ENCODE results near the gene TVP23A. TPM values are rescaled to one million over a fixed set of nuclear protein-coding genes. Genes with fewer than 3 reads are reported as not detected.

The TVP23A gene
- polyA plus RNA-seq, 3 donors: 0.06 to 0.17 (median 0.08) TPM

- no peak for DNase-seq
- Histone ChIP-seq H2AFZ (ENCODE audit: insufficient read depth, low read depth, low read length, poor library complexity, severe bottlenecking) (no peak overlapping the region), H3K27ac (ENCODE audit: low read depth in 1 of 2, low read length in 2 of 2) (peak overlapping the region in 1 of 2 donors; percentile 21), H3K4me1 (ENCODE audit: control insufficient read depth in 1 of 2, insufficient read depth in 2 of 2, low read length in 2 of 2) (peaks cover 42 to 57% of the 10 kb centered on the region in 2 donors), H3K9me3 (replicated peaks in 1 of 2; ENCODE audit: control insufficient read depth in 1 of 2, insufficient read depth in 1 of 2, low read length in 2 of 2) (no peaks in the 10 kb centered on the region), H3K9ac (ENCODE audit: insufficient read depth, low read length, poor library complexity, severe bottlenecking) (no peak overlapping the region), H3K36me3 (replicated peaks in 1 of 2; ENCODE audit: control insufficient read depth in 1 of 2, insufficient read depth in 2 of 2, low read length in 2 of 2) (peaks cover 47 to 69% of the 10 kb centered on the region in 2 donors), H3K79me2 (ENCODE audit: insufficient read depth, low read length) (peaks cover 18% of the 10 kb centered on the region), H3K27me3 (ENCODE audit: control insufficient read depth in 2 of 2, insufficient read depth in 2 of 2, low read length in 2 of 2) (no peaks in the 10 kb centered on the region), H3K4me2 (replicated peaks; ENCODE audit: extremely low read depth, low read length, poor library complexity, severe bottlenecking) (no peak overlapping the region), H4K20me1 (ENCODE audit: insufficient read depth, low read length) (no peaks in the 10 kb centered on the region), H3K4me3 (replicated peaks in 1 of 3; ENCODE audit: low read depth in 2 of 3, low read length in 3 of 3) (no peak overlapping the region)
- no peaks in the 10 kb centered on the region for H3K9me3 Mint-ChIP-seq
- H3K27ac Mint-ChIP-seq: peak overlapping the region in 2 of 7 donors; percentile 44 to 65
- no peak overlapping the region for H3K4me3 Mint-ChIP-seq
- no peak for TF ChIP-seq CTCF (IDR thresholded peaks at IDR 0.05)
- peaks cover 80 to 82% of the 10 kb centered on the region in 2 donors for H3K36me3 Mint-ChIP-seq
- intact Hi-C loops (cut with micrococcal nuclease): loop anchor here in 1 of 2 donors (5.0 kb wide), 1 partner anchor 127 kb away; the partner anchor contains the start of gene CIITA
- 90% methylated on average over 3 of the region's 11 CpGs for WGBS (ENCODE audit: insufficient coverage)
- no peaks in the 10 kb centered on the region for H3K27me3 Mint-ChIP-seq (ENCODE audit: low read depth in 3 of 3)
- H3K4me1 Mint-ChIP-seq: peaks cover 64% of the 10 kb centered on the region
Measured at GRCh38 chr16:10750793-10751192, 67.8 kb downstream of the TVP23A start.

- peaks cover 45% of the 10 kb centered on the region for H3K4me1 Mint-ChIP-seq
Measured at GRCh38 chr16:10745841-10746240, 72.8 kb downstream of the TVP23A start.

More at GRCh38 chr16:10745841-10746240, 72.8 kb downstream of the TVP23A start:
- Mint-ChIP-seq H3K27ac (peak overlapping the region in 2 of 7 donors; percentile 12 to 81), H3K27me3 (ENCODE audit: low read depth in 3 of 3) (no peaks in the 10 kb centered on the region), H3K36me3 (peaks cover 54 to 58% of the 10 kb centered on the region in 2 donors), H3K9me3 (peaks cover 0 to 2% (median 0%) of the 10 kb centered on the region in 7 donors), H3K4me3 (no peak overlapping the region)
- peaks cover 29% of the 10 kb centered on the region for H3K79me2 ChIP-seq (ENCODE audit: insufficient read depth, low read length)
- WGBS (ENCODE audit: insufficient coverage): 92% methylated on average over 1 of the region's 2 CpGs
- H3K27me3 ChIP-seq (ENCODE audit: control insufficient read depth in 2 of 2, insufficient read depth in 2 of 2, low read length in 2 of 2): no peaks in the 10 kb centered on the region
- H3K36me3 ChIP-seq (replicated peaks in 1 of 2; ENCODE audit: control insufficient read depth in 1 of 2, insufficient read depth in 2 of 2, low read length in 2 of 2): peaks cover 36 to 52% of the 10 kb centered on the region in 2 donors
- H3K27ac ChIP-seq (ENCODE audit: low read depth in 1 of 2, low read length in 2 of 2): no peak overlapping the region
- H4K20me1 ChIP-seq (ENCODE audit: insufficient read depth, low read length): no peaks in the 10 kb centered on the region
- H3K4me1 ChIP-seq (ENCODE audit: control insufficient read depth in 1 of 2, insufficient read depth in 2 of 2, low read length in 2 of 2): peaks cover 33 to 44% of the 10 kb centered on the region in 2 donors
- DNase-seq: no peak
- H2AFZ ChIP-seq (ENCODE audit: insufficient read depth, low read depth, low read length, poor library complexity, severe bottlenecking): no peak overlapping the region
- no peak overlapping the region for H3K9ac ChIP-seq (ENCODE audit: insufficient read depth, low read length, poor library complexity, severe bottlenecking)
- no peak overlapping the region for H3K4me2 ChIP-seq (replicated peaks; ENCODE audit: extremely low read depth, low read length, poor library complexity, severe bottlenecking)
- no peak overlapping the region for H3K4me3 ChIP-seq (replicated peaks in 1 of 3; ENCODE audit: low read depth in 2 of 3, low read length in 3 of 3)
- intact Hi-C loops (cut with micrococcal nuclease): loop anchor here in 1 of 2 donors (10.0 kb wide), 2 partner anchors 149 to 199 kb away; partner anchors contain the start of genes CLEC16A and DEXI
- no peak for TF ChIP-seq CTCF (IDR thresholded peaks at IDR 0.05)
- no peaks in the 10 kb centered on the region for H3K9me3 ChIP-seq (replicated peaks in 1 of 2; ENCODE audit: control insufficient read depth in 1 of 2, insufficient read depth in 1 of 2, low read length in 2 of 2)
